Measurements from ENCODE around the gene SNX1.
"Not testable (repeated sequence)": the region's sequence is repeated elsewhere in the genome, so short reads cannot be mapped to it uniquely, and the experiment has no call there.

Gene SNX1

DNA sequence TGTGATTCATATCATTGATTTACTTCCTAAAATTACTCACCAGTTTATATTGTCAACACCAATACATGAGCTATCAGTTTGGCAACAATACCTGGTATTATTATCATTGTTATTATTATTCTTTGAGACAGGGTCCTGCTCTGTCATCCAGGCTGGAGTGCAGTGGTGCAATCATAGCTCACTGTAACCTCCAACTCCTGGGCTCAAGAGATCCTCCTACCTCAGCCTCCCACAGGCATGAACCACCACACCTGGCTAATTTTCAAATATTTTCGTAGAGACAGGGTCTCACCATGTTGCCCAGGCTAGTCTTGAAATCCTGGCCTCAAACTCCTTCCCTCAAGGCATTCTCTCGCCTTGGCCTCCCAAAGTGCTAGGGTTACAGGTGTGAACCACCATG, 22.3 kb upstream of the SNX1 start:
- not testable (repeated sequence) for DNase-seq

DNA sequence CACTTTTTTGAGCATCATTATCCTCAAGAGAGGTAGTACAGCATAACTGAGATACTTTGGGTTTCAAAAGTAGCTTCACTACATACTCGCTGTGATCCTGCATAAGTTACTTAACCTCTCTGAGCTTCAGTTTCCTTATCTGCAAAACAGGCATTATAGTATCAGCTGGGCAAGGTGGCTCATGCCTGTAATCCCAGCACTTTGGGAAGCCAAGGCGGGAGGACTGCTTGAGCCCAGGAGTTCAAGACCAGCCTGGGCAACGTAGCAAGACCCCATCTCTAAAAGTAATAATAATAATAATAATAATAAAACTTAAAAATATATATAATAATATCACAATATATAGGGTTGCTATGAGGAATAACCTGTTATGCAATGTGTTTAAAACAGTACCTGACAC, 13.0 kb upstream of the SNX1 start:
- no peak for DNase-seq

DNA sequence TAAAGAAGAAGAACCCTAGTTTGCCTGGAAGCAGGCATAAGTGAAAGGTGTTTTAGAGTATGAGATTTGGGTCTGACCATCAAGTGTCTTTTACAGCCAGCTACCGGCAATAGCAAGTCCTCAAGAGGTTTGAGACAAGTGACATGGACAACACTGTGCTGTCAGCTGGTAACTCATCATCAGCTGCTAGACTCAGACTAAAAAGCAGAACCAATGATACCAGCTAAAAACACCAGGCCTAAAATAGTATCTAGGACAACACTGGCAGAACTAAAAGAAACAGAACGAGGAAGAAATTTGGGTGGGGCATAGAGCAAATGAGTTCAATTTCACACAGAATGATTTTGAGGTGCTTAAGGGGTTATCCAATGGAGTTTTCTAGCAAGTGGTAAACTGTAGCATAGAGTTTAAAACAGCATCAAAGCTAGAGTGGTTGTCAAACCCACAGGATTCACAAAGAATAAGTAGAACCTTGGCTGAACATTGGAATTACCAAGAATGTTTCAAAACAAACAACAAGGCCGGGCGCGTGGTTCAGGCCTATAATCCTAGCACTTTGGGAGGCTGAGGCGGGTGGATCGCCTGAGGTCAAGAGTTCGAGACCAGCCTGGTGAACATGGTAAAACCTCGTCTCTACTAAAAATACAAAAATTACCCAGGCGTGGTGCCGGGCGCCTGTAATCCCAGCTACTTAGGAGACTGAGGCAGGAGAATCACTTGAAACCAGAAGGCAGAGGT, 6.1 kb upstream of the SNX1 start:
- DNase-seq = no peak

DNA sequence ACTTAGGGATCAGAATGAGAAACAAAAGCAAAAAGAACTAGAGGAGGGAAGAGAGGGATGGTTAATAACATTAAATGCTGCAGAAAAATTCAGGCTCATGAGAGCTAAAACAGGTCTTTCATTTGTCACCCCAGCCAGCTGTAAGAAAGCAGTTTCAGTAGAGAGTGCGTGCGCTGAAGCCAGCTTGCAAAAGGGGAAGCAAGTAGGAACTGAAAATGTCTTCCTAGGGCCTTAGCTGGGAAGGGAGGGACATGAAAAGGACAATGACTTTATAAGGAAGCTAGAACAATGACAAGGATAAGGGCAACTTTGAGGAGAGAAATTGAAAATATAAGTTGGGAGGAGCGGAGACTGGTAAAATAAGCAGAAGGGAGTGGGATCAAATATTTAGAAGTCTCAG, 5.3 kb upstream of the SNX1 start:
- DNase-seq = no peak

- DNase-seq = peak; percentile 8 to 12
These were observed 3.5 kb upstream of the SNX1 start for GRCh38 chr15:64092075-64092820.

DNA sequence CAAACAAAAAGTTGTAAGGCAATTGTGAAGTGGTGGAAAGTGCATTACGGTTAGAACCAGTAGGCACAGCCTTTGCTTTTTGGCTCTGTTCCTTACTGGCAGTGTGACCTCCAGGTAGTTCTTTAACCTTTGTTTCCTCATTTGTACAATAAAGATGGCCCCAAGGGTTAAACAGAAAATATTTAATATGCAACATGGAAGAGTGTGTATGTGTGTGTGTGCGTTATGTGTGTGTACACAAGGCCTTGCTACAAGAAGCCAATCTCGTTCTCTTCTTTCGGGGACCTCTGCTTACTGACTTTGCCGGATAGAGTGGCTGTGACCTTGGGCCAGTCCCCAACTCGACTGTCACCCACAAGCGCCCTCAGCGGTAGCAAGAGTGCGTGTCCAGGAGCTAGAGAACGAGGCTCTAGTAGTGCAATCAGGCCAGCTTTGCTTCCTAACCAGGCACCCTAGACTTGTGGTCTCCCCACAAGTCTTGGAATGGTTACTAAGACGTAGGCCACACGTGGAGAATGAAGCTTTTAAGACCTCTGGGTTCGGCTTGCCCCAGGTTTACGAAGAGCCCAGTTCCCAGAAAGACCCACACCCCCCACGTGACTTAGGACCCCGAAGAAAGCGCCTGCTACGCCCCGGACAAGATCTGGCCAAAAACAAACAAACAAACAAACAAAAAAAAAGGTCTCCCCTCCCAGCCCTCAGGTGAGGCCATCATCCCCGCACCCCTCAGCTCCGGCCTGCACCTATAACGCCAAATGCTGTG, 2.7 kb upstream of the SNX1 start:
- peak in 1 of 2 experiments; percentile 54 for DNase-seq

DNA sequence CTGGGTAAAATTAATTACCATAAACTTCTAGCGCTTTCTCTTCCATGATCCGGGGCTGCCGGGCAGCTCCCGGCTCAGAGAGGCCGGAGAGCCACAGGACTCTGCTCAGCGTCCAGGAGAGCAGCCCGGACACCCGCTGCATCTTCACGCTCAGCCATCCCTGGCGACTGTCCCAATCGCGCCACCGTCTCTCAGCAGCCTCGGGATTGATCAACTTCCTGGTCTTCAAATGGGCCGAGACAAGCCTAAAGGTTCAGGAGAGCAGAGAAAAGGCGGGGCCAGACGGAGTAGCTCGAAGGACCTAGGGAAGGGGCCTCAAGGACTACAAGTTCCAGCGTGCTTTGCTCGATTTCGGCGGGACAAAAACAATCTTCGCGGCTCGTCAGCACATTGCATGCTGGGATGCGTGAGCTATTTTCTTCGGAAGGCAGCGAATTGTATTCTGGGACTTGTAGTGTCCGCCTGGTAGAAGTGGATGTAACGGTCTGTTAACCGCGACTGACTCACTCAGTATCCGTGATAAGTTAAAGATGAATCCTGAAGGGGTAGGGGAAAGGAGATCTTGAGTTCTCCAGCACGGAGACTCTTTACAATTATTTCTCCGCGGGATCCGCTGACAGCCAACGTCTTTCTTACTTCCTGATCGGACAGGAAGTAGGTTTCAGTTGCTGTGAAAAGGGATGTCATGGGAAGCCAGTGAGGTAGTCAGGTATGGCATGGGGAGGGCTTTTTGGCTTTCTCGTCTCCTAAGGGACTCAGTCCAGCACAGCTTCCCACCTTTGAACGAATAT, 2.0 kb upstream of the SNX1 start, which contains the start of gene CIAO2A:
CIAO2A (minus strand) TSS at position 212 of the 791 bp plus-strand sequence; CDS start at position 142, 70 bp downstream.
- peak; percentile 95 to 99 for DNase-seq

GRCh38 chr15:64095431-64095794, 369 bp upstream of the SNX1 start:
- DNase-seq = no peak

DNA sequence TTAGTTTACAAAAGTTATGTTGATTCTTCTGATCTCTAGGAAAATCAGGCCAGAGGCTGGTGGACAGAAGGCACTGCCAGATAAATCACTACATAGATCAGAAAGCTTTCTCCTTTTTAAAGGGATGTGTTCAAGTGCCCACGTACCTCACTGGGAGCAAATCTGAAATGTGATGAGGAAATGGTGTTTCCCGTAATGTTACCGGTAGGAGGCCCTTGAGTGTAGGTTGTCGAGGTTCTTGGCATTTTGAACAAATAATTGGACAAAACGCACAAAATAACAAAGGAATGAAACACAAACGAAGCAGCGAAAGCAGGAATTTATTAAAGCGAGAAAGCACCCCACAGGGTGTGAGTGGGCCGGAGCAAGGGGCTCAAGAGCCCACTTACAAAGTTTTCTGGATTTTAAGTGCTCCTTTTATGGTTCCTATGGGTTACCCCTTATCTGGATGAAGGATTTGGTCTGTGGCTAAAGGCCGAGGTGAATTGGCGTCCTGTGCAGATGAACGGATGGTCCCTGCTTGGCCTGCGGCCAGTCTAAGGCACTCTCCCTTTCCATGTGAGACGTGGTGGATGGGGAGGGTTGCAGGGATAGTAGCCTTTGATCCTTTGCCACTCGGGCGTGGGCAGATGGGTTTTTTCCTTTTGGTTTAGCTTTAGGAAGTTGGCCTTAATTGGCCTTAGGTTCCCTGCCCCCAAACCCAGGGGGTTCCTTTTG, 1.0 kb downstream of the SNX1 start:
- DNase-seq = no peak

DNA sequence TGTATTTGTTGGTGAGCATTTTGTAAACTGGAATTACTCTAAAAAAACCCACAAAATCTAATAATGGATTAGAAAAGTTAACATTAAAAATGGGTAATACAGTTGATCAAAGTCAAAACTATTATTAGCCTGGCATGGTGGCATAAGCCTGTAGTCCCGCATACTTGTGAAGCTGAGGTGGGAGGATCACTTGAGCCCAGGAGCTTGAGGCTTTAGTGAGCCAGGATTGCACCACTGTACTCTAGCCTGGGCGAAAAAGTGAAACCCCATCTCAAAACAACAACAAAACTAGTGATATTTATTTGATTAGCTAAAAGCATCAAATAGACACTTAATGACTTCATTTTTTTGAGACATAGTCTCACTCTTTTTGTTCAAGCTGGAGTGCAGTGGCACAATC, 3.6 kb downstream of the SNX1 start:
- no peak for DNase-seq

- no peak for DNase-seq
These were observed 5.2 kb downstream of the SNX1 start for GRCh38 chr15:64100958-64101357.

DNA sequence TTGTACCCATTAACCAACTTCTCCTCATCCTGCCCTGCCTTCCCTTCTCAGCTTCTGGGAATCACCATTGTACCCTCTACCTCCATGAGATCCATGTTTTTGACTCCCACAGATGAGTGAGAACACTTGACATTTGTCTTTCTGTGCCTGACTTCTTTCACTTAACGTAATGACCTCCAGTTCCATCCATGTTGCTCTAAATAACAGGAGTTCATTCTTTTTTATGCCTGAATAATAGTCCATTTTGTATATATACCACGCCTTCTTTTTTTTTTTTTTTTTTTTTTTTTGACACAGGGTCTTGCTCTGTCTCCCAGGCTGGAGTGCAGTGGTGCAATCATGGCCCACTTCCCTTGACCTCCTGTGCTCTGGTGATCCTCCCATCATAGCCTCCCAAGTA, 6.7 kb downstream of the SNX1 start:
- no peak for DNase-seq

GRCh38 chr15:64105113-64105704, 9.4 kb downstream of the SNX1 start:
- DNase-seq = no peak

DNA sequence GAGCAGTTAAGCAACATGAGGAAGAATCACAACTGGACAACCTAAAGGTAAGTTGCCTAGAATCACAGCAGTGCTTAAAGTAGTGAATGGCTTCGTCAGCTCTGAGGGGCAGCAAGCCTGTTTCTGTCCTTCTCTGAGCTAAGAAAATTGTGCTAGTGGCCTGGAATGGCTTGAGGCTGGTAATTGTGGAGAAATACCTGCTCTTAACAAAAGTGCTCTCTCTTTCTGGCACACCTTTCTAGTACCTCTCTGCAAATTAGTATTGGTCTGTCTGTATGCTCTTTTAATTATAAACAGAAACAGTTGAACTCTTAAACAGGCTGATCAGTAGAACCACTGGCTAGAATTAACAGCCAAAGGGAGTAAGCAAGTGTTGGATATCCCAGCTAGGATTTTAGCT, 11.6 kb downstream of the SNX1 start:
- no peak for DNase-seq

DNA sequence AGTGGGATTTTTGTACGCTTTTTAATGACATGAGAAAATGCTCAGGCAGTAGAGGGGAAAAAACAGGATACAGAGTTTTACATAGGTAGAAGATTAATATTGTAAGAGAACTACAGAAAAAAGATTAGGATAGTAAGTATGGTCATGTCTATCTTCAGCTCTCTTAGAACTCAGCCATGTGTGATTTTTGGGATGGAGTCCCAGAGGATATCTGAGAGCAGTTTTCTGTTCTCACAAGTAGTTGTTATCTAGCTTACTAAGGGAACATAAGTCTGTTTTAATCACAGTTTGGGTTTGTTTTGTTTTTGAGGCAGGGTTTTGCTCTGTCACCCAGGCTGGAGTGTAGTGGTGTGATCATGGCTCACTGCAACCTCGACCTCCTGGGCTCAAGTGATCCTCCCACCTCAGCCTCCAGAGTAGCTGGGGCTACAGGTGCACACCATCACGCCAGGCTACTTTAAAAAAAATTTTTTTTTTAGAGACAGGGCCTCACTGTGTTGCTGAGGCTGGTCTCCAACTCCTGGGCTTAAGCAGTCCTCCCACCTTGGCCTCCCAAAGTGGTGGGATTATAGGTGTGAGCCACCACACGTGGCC, 14.4 kb downstream of the SNX1 start:
- not testable (repeated sequence) for DNase-seq

DNA sequence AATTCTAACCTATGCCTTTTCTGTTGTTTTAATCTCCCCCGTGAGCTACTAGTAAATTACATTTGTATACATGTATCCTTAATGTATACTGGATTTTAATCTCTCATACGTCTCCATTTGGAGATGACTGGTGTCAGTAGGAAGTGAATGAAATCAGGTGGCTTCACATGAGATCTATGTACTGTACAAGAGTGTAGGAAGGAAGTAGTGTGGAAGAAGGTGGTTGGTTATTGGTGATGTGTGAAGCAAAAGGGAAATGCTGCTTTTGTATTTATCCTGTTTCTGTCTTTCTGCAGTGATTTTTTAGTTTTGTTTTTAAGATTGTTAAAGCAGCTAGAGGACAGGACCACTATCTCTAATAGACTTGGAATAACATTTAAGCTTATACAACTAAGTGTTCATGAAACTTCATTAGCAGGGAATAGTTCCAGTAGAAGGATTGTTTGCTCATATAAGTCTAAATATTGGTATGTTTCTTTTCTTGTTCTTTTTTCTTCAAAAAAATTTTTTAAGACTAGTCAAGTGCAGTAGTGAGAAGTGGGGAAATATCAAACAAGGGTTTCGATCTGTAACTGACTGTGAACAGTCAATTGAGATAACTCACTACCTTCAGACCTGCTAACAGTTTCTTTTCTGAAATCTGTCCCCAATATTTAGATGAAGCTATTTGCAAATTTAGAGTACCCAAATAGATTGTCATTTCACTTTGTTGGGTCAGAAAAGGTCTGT, 15.3 kb downstream of the SNX1 start:
- no peak for DNase-seq

- no peak for DNase-seq
These were observed 15.9 kb downstream of the SNX1 start for GRCh38 chr15:64111679-64112050.

DNA sequence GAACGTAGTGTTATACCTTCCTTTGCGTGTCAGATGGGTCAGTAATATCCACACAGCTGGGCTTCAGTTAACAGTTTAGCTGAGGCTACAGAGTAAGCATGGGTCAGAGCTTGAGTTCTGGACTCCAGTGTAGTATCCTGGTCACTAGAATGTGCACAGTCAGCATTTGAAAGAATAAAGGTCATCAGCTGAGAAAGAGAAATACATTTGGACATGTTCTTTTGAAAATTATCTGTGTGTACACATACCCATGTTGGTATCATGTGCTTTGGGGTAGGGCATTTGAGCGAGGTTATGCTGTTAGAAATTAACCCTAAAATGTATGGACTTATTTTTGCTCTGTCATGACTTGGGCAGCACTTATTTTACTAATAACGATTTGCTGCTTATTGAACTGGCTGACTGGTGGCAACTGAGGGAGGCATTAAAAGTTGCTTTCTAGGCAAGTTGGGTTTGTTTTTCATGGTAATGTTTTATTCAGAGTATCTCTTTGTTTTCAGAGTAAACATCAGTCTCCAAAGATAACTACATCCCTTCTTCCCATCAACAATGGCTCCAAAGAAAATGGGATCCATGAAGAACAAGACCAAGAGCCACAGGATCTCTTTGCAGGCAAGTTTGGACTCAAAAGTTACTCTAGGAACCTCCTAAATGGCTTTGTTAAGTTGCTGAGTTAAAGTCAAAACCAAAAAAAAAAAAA, 16.4 kb downstream of the SNX1 start:
- DNase-seq = no peak

- no peak for DNase-seq
These were observed 17.1 kb downstream of the SNX1 start for GRCh38 chr15:64112904-64113303.
